ENCODE results near the gene IQSEC3. TPM values are rescaled to one million over a fixed set of nuclear protein-coding genes. Genes with fewer than 3 reads are reported as not detected.
A peak's percentile ranks its signal among the peaks of the same experiment; 100 is the strongest.

IQSEC3 gene
- total RNA-seq, 1 experiment from 2014 or later = 0.55 TPM

DNA sequence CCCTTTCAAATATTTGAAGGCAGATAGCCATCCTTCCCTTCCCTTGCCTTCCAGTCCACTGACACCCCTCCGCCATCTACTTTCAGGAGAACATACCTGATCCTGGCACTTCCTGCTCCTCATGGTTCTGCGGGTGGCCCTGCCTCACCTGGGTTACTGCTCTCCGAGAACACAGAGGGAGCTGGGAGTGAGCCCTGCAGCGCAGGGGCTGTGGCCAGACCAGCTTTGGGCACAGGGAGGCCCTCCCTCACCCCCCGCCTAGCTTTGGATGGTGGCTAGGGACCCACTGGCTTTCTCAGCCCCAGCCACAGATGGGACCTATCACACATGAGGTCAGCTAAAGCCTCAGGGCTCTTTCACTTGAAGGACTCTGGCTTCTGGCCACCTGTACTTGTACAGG lies 12.4 kb downstream of the IQSEC3 start:
- H3K27ac ChIP-seq (ENCODE audit: insufficient read length, low read depth, low read length) = no peak overlapping the region
- H3K9ac ChIP-seq (ENCODE audit: extremely low read depth, insufficient read length, low read length) = no peak overlapping the region
- H3K23ac ChIP-seq (ENCODE audit: insufficient read length, low read depth, low read length) = no peak overlapping the region
- peak overlapping the region in 1 of 2 experiments; percentile 16; a peak in 1 of 5 replicates for H3K4me3 Mint-ChIP-seq
- no peaks in the 10 kb centered on the region for H3K36me3 Mint-ChIP-seq (ENCODE audit: insufficient read depth in 1 of 3, low read depth in 3 of 3)
- H3K4me1 Mint-ChIP-seq = peaks cover 9 to 14% of the 10 kb centered on the region in 2 experiments; a peak in 3 of 4 replicates
- H3K79me2 ChIP-seq (ENCODE audit: insufficient read depth, low read length) = peaks cover 1% of the 10 kb centered on the region; the same call in 1 of the 2 replicates
- H3K4me2 ChIP-seq (ENCODE audit: insufficient read depth, insufficient read length, low read length) = no peak overlapping the region
- no peak overlapping the region for H2BK12ac ChIP-seq (ENCODE audit: insufficient read length, low read depth, low read length)
- H3K4ac ChIP-seq (ENCODE audit: low read depth, low read length) = no peak overlapping the region
- no peak overlapping the region for H4K8ac ChIP-seq (replicated peaks; ENCODE audit: insufficient read length, low read depth, low read length)
- H4K5ac ChIP-seq (ENCODE audit: insufficient read length, low read depth, low read length) = no peak overlapping the region
- H3K23me2 ChIP-seq (ENCODE audit: insufficient read length, low read depth, low read length, poor library complexity, severe bottlenecking) = no peaks in the 10 kb centered on the region
- no peak overlapping the region for H2BK120ac ChIP-seq (ENCODE audit: low read depth, low read length, poor library complexity, severe bottlenecking)
- H3K79me1 ChIP-seq (ENCODE audit: insufficient read depth, low read depth, low read length, poor library complexity, severe bottlenecking) = no peaks in the 10 kb centered on the region
- H3K9me3 Mint-ChIP-seq = no peaks in the 10 kb centered on the region
- peaks cover 71% of the 10 kb centered on the region for H3K27me3 Mint-ChIP-seq (ENCODE audit: low read depth)
- no peaks in the 10 kb centered on the region for H4K20me1 ChIP-seq (ENCODE audit: control insufficient read depth, insufficient read depth, insufficient read length)
- no peak overlapping the region for H3K27ac Mint-ChIP-seq
- H3K27me3 ChIP-seq (ENCODE audit: insufficient read depth, low read length) = no peaks in the 10 kb centered on the region; the same call in 1 of the 2 replicates
- no peak overlapping the region for H2BK5ac ChIP-seq (ENCODE audit: insufficient read length, low read length)
- H4K91ac ChIP-seq (ENCODE audit: insufficient read length, low read depth, low read length) = no peak overlapping the region
- H3K56ac ChIP-seq (ENCODE audit: insufficient read length, low read depth, low read length) = no peak overlapping the region
- no CpG with 5 or more reads among the region's 5 CpGs for WGBS (ENCODE audit: extremely low coverage, insufficient read length, low lambda C conversion rate)
- no peak overlapping the region for H3T11ph ChIP-seq (ENCODE audit: low read length)
- H3K14ac ChIP-seq (ENCODE audit: insufficient read depth, low read length) = no peak overlapping the region
- no peak overlapping the region for H2AFZ ChIP-seq (ENCODE audit: low read length)
- TF ChIP-seq, protein P1, sequence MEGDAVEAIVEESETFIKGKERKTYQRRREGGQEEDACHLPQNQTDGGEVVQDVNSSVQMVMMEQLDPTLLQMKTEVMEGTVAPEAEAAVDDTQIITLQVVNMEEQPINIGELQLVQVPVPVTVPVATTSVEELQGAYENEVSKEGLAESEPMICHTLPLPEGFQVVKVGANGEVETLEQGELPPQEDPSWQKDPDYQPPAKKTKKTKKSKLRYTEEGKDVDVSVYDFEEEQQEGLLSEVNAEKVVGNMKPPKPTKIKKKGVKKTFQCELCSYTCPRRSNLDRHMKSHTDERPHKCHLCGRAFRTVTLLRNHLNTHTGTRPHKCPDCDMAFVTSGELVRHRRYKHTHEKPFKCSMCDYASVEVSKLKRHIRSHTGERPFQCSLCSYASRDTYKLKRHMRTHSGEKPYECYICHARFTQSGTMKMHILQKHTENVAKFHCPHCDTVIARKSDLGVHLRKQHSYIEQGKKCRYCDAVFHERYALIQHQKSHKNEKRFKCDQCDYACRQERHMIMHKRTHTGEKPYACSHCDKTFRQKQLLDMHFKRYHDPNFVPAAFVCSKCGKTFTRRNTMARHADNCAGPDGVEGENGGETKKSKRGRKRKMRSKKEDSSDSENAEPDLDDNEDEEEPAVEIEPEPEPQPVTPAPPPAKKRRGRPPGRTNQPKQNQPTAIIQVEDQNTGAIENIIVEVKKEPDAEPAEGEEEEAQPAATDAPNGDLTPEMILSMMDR (conservative IDR thresholded peaks at IDR 0.05) = no peak
- H3K18ac ChIP-seq (ENCODE audit: insufficient read length, low read depth, low read length) = no peak overlapping the region
- H2BK20ac ChIP-seq (ENCODE audit: low read depth, low read length, poor library complexity, severe bottlenecking) = no peak overlapping the region
- peak; percentile 26 for DNase-seq
- no peaks in the 10 kb centered on the region for H3K9me3 ChIP-seq (ENCODE audit: control insufficient read depth, low read depth, low read length)
- no peak overlapping the region for H2BK15ac ChIP-seq (ENCODE audit: low read depth, low read length)
- no peak overlapping the region for H2AK5ac ChIP-seq (ENCODE audit: insufficient read length, low read length)
- no peaks in the 10 kb centered on the region for H3K4me1 ChIP-seq (ENCODE audit: insufficient read depth, low read length)

Data from H9 (cell line).